GM18498 (cell line): ENCODE results near the gene RCL1.

ENCODE experiments used
- ATAC-seq: cut with Tn5 transposase; IDR thresholded peaks from one replicate; pipeline ENCODE4 v1.9.1; 2021; ENCODE audit warnings: mild to moderate bottlenecking, moderate library complexity; ENCODE audit not compliant: unreplicated experiment

The RCL1 gene

DNA sequence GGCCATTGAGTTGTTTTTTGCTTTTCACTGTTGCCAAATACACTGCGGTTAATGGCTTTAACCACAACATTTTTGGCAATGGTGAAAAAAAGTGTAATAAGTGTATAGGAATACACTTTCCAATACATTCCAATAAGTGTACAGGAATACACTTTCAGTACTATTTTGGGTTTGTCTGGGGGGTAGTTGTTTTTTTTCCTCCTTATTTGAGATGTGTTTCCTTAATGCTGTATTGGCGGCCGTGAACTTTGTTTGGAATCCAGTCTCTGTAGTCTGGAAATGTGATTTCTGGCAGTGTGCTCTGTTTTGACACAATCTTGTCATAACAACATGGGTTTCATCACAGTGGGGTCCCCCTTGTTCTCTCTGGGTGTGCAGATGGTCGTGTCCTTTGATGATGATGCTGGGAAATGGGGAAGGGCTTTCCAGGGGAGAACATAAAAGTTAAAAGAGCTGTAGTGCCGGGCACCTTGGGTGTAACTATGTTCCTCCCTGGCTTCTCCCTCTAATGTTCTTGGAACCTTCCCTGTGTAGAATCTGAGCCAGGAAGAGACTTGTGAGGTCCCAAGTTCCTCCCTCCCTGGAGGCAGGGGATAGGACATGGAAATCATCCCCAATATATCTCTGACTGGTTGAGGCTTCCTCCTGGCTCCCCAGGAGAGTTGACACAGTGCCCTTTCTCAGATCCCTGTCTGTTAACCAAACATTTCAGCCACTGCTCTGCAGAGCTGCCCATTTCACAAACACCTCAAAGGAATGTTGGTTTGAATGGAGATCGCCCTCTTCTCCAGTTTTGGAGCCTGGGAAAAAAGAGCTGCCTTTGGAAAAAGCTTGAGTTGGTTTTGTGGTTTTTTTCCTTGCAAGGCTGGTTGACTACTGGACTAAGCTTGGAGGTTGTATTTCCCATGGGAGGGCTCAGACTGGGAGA is 44.8 kb downstream of the RCL1 start:
- ATAC-seq = no peak

DNA sequence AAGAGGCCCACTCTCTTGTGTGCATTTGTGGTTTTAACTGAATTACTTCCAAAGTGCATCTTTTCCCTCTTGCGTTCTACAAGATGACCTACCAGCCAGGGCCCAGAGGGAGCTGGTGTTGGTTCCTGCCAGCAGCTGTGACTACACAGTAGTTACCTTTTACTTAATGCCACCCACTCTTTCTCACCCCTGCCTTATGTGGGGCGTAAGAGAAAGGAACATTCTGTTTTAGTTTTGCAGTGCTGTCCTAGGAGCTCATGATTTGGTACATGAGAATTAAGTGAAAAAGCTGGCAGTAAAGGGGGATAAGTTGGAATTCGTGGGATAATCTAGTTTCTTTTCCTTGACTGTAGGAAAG is 45.4 kb downstream of the RCL1 start:
- no peak for ATAC-seq

DNA sequence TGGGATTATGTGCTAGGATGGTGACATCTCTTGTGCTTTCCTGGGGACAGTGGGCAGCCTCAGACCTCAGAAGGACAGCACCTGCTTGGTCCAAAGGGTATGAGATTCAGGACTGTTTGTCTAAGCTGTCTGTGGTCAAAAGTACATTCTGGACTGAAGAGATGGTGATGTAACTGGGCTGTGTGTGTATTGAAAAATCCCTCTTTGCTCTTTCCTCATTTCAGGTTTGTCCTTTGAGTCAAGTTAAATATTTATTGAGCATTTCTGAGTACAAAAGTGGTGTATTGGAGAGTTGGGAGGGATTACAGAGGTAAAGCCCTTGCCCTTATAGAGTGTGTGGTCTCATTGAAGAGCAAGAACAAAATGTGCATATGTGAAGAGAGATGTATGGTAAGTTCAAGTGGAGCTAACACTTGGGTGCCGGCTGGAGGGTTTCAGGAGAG is 46.7 kb downstream of the RCL1 start:
- ATAC-seq = no peak

DNA sequence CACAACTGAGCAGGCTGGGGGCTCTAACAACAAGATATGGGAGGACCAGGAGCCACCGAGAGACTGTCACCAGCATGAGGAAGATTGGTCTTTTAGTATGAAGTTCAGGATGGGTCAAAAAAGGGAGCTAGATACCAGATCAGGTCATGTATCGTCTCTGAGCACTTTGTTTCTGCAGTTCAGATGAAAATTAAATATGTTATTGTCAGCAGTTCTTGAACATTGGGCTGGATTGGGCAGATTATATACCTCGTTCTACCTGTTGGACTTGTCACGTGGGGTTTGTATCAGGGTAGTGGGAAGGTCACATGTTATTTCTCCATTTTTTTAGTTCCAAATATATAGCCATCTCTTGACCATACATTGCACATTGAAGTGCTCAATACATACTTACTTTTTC is 47.3 kb downstream of the RCL1 start:
- ATAC-seq = no peak

DNA sequence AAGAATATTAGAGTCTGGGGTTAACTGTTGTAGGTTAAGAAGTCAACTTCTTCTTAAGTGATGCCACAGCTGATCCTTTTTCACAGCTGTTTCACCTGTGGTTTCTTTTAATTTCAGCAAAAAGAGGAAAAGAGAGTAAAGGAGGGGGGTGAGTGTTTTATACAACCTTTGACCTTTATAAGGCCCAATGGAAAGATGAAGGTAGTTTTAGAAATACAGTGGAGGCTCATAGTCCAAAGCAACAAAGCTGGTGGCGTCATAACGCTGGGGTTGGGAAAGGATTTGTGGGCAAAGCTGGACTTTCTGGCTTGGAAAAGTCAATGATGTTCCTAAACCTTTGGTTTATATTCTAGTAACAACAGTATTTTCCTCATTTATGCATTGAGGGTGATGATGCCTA is 49.5 kb downstream of the RCL1 start:
- no peak for ATAC-seq

DNA sequence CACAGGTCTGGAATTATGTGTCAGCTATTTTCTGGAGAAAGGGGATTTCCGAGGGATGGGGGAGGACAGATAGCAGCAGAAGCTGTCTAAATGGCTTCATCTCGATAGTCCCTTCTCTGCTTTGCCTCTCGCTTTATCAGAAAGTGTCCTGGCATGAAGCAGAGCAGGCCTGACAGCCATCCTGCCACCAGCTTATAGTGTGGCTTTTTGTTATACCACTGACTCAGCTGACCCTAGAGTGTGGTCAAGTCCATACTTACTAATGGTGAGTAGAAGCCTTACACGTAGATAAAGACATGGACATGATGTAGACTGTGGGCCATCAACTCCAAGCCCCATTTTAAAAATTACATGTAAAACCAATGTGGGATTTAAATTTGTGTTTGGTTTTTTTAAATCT is 50.0 kb downstream of the RCL1 start:
- ATAC-seq = no peak

DNA sequence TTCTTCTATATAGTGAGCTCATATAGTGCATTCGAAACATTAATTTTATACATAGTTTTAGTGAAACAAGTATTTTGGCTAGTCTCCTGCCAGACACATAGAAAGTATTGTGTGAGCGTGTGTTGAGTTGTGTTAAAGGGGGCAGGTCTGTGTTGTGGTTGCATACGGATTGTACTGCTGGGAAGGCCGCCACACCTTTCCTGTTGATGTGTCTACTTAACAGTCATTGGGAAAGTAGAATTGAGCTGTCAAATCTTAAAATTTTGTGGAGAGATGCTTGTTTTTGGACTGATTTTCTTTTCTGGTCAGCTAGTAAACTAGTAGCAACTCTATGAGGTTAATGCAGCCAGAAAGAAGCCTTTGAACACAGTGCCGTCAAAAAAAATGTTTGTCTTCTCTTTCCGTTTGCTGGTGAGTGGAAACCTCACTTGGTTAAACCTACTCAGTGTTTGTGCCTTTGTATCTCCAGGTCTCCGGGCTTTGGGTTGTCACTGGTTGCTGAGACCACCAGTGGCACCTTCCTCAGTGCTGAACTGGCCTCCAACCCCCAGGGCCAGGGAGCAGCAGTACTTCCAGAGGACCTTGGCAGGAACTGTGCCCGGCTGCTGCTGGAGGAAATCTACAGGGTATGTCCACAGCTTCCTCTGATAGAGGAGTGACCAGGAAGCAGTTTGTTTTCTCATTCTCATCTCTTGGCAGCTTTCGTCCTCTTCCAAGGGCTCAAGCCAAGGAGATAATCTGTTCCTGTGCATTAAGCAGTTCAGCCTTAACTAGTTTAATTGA is 51.5 kb downstream of the RCL1 start:
- no peak for ATAC-seq

DNA sequence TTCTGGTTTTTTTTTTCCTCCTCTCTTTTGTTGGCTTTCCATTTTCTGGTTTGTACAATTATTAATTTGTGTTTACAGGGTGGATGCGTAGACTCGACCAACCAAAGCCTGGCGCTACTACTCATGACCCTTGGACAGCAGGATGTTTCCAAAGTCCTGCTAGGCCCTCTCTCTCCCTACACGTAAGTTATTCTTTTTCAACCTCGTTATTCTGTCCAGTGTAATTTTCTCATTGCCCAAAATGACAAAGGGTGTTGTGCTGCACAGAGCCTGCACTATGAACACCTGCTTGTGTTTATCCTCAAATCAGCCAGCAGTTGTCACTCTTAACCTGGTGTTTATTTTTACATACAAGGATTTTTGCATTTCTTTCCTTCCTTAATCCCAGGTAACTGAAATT is 56.6 kb downstream of the RCL1 start:
- no peak for ATAC-seq

DNA sequence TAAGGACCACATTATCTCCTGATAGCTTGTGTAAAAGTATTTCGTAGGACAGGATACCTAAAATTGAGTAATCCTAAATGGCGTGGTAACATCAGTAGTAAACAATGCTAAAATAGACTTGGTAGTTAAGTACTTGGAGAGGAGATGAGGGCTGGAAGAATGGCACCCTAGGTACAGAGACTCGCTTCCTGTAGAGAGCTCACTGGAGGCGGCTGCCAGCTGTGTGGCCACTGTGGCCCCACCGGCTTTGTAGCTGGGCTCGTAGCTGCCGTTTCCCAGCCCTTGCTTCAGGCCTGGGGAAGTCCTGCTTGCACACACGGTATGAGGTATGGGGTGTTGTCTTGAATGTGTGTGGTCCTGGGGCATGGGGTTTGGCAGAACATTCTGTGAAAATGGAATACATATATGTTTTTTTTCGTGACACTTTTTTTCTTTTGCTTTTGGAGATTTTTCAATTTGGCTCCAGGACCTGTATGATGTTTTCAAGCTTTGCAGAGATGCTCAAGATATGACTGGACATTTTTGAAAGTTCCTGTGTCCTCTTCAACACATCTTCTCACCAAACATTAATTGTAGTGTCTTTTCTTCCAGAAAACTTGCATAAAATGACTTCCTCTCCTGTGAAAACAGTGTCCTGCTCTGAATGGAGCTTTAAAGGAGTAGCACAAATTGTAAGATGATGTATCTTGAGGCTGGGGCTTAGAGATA is 58.0 kb downstream of the RCL1 start:
- ATAC-seq = no peak

DNA sequence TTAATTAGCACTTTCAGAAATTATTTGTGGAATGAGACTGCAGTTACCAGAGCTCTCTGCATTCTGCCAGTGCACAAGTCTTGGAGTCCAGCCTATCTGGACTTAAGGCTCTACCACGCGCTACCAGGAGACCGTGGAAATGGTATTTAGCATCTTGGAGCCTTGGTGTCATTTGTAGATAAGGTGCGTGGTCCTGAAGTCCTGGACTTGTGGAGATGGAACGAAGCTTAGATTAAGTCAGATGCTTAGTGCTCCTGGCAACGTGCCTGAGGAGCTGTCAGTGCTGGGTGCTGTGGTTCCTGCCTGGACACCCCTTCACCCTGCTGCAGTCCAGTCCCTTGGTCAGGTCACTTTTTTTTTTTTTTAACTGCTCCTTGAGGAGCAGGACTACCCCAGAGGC is 59.7 kb downstream of the RCL1 start:
- ATAC-seq = no peak

DNA sequence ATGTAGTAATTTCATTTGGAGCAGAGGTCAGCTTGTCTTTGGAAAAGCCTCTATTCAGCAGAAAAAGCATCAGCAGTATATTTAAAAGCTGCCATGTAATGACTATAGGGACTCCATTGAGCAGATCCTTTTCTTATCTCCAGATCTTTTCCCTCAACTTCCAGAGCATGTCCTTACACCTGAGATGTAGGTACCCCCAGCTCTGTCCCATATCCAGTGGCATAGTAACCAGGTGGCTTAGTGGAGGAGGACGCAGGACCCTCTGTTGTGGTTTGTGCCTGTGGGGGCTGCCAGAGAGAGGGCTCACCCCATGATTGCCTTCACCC is 61.5 kb downstream of the RCL1 start:
- ATAC-seq = no peak

DNA sequence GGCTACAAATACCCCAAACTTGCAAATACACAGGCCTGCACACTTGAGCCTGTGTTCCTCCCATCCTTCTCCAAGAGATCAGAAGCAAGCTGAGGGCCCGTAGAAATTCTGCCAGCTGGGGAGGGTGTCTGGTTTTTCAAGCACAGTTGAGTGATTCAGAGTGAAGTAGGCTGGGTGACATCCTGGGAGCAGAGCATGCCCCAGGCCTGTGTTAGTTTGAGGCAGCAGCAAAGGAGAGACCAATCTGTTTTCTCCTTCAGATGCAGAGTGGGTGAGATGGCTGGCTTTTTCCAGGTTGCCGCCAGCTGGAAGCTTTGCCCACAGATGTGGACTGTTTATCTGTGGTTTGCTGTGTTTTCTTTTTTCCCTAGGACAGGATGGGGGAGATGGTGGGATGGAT is 63.1 kb downstream of the RCL1 start:
- no peak for ATAC-seq

DNA sequence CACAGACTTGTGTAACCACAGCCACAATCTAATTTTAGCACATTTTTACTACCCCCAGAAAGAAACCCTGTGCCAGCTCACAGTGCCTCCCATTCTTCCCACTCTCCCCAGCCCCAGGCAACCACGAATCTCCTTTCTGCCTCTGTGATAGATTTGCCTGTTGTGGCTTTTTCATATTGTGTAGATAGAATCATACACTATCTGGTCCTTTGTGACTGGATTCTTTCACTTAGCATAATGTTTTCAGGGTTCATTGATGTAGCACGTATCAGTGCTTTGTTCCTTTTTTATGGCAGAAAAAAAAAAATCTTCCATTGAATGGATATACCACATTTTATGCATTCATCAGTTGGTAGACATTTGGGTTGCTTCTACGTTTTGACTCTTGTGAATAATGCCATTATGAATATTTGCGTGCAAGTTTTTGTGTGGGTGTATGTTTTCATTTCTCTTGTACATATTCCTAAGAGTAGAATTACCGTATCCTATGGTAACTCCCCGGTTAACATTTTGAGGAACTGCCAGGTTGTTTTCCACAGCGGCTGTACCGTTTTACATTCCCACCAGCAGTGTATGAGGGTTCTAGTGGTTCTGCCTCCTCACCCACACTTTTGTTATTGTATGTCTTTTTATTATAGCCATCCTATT is 64.5 kb downstream of the RCL1 start:
- ATAC-seq = no peak

DNA sequence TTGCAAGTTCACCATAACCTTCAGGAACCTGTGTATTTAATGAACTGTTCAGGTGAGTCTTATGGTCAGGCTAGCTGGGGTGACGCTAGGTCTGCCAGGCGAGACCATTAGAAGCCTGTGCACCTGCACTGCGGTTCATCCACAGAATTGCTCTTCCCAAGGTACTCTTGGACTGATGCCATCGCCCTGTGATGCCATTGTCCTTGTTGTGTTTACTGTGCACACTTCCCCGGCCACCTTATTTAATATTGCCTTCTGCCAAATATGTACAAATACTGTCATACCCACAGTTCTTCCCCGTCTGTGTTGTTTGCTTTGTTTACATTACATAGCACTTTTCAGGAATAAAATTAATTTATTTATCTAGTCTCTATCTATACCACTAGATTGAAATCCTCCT is 66.3 kb downstream of the RCL1 start:
- ATAC-seq = no peak

DNA sequence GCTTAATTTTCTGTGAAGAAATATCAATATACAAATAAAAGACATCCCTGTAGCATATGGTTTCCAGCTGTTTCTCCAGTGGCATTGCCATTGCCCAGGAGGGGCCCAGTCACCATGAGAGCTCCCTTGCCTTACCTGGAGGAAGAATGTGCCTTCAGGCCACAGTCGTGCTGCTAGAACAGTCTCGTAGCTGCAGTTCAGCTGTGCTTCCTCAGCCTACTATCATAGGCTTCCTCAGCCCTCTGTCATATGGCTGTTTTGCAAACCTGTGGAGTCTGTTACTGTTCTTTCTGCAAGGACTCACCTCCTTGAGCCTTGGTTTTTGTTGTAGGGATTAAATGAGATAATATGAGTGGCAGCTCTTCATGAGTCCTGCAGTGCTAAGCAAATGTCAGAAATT is 67.6 kb downstream of the RCL1 start:
- no peak for ATAC-seq

DNA sequence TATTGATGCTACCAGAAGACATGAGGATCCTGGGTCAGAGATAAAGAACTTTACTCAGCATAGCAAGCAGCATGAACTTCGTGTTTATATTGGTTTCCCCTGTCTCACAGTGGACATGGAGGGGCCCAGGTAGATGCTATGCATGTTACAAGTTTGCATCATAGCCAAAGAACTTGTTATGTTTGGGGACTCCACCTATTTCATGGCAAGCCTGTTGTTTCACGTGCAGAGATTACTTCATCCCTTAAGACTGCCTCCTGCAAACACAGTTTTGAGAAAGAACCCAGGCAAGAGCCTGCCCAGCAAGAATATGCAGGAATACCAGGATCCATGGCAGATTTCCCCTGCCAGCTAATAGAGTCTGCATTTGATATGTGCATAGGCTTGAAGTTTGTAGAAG is 68.4 kb downstream of the RCL1 start:
- ATAC-seq = no peak

DNA sequence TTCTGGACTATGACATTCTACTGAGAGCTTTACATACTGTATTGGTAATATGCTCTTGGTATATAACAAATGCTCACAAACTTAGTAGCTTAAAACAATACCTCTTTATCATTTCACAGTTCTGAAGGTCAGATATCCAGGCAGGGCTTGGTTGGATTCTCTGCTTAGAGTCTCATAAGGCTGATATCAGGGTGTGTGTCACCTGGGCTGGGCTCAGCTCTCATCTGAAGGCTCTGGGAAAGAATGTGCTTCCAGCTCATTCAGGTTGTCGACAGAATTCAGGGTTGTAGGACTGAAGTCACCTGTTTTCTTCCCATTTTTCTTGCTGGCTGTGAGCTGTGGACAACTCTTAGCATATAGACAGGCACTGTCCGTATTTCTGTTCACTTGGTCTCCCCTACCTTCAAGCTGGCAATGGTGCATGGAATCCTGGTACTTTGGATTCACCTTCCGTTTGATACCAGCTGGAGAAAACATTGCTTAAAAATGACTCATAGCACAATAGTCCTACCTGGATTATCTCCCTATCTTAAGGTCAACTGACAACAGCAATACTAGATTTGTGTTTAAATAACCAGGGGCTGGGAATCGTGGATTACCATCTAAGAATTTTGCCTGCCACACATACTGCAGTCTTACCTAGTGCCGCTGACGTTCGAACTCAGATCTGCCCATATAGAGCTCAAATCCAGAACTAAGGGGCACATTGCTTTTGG is 69.2 kb downstream of the RCL1 start:
- no peak for ATAC-seq

DNA sequence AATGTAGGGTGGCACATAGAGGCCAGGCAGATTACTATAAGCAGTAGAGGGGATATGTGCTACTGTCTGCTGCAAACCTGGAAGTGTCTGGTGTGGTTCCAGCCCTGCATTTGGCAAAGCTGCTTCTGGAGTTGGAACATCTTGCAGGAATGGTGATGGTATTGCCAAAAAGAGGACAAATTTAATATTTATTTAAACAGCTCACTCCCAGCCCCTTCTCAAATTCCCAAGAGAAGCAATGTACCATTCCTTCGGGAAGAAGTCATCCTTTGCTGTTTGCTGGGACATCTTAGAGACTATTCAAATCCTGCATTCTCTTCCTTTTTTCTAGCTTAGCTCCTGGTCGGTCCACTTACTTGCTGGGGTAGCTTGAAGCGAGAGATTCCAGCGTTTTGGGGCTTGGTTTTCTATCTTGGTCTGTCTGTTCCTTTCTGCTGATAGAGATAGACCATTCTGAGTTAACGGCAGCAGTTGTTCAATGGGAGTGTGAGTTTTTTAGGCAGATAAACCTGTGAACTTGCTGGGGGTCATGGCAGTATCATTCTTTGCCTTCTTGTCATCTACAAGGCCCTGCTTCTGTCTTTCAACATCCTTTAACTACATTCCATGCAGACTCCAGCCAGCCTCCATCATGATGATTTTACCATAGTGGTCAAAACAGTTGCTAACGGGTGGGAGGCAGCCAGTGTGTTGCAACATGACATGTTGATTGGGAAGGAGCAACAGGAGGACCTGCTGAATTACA is 69.9 kb downstream of the RCL1 start:
- ATAC-seq = no peak

DNA sequence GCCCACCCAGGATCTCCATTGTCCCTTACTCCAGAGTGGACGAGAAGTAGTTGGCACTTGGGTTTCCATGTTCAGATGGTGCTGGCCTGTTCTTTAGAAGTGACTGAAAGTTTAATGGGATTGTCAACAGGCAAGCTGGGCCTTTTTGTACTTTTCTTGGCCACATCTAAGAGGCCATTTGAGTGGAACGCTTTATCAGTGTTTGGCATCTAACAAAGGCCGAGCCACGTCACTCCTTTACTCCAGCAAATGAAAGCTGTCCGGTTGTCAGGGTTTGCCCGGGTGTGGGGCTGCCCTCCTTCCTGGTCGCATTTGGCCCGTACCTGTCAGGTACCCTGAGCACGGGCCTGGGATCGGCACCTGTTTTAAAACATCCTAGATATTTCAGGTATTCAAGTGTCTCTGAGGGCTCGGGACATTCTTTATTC is 71.5 kb downstream of the RCL1 start:
- ATAC-seq = no peak

DNA sequence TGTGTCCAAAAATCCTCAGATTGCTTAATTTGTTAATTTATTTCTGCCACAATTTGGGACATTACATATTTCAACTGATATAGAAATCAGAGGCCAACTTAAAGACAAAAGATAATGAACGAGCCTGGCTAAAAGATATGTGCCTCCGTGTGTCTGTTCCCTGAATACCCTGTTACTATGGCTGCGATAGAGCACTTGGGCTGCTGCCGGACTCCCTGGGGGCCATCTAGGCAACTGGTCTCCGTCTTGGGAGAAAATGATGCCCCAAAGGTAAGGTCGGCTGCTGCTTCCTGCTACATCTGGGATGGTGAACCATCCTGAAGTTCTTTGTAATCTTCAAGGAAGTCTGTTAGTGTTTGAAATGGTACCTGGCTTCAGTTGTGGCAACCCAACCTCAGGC is 72.0 kb downstream of the RCL1 start:
- ATAC-seq = no peak
